HG03575 (cell line): ENCODE results near the gene CBX8.
"Not testable (repeated sequence)": the region's sequence is repeated elsewhere in the genome, so short reads cannot be mapped to it uniquely, and the experiment has no call there.

Source experiments
- ATAC-seq: cut with Tn5 transposase; IDR thresholded peaks from one replicate; pipeline ENCODE4 v1.9.1; 2021; ENCODE audit not compliant: unreplicated experiment, insufficient number of reproducible peaks, low FRiP score; ENCODE audit errors: extremely low read depth

Gene CBX8

GRCh38 chr17:79785017-79785899 is 11.6 kb downstream of the CBX8 start:
- no peak for ATAC-seq

GRCh38 chr17:79784353-79785016 is 12.4 kb downstream of the CBX8 start:
- no peak for ATAC-seq

DNA sequence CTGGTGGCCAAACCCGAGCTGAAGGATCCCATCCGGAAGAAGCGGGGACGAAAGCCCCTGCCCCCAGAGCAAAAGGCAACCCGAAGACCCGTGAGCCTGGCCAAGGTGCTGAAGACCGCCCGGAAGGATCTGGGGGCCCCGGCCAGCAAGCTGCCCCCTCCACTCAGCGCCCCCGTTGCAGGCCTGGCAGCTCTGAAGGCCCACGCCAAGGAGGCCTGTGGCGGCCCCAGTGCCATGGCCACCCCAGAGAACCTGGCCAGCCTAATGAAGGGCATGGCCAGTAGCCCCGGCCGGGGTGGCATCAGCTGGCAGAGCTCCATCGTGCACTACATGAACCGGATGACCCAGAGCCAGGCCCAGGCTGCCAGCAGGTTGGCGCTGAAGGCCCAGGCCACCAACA is 13.0 kb downstream of the CBX8 start:
- ATAC-seq = no peak

GRCh38 chr17:79781736-79782575 is 14.9 kb downstream of the CBX8 start:
- ATAC-seq = no peak

DNA sequence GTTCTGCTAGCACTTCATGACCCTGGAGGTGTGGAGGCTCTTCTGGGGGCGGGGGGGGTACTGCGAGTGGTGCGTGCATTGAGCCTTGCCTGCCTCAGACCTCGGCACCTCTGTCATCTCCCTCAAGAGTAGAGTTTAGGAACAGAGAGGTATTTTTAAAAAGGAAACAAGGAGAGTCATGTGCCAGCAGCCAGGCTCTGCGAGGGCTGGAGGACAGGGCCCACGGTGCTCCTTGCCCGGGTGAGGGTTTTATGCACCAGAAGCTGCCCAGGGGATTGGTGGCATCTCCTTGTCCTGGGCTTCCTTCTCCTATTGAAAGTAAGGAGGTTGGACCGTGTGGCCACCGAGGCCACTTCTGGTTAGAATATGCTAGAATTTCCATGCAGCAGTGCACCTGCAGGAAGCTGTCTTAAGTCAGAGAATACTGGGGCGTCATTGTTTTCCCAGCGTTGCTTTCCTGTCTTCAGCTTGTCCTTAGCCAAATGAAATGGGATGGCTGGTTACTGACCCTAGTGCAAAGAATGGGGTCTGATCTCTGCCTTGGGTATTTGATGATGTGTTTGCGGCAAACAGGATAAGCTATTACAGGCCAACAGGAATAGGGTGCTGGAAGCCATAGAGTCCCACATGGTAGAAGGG is 15.7 kb downstream of the CBX8 start:
- ATAC-seq = no peak

DNA sequence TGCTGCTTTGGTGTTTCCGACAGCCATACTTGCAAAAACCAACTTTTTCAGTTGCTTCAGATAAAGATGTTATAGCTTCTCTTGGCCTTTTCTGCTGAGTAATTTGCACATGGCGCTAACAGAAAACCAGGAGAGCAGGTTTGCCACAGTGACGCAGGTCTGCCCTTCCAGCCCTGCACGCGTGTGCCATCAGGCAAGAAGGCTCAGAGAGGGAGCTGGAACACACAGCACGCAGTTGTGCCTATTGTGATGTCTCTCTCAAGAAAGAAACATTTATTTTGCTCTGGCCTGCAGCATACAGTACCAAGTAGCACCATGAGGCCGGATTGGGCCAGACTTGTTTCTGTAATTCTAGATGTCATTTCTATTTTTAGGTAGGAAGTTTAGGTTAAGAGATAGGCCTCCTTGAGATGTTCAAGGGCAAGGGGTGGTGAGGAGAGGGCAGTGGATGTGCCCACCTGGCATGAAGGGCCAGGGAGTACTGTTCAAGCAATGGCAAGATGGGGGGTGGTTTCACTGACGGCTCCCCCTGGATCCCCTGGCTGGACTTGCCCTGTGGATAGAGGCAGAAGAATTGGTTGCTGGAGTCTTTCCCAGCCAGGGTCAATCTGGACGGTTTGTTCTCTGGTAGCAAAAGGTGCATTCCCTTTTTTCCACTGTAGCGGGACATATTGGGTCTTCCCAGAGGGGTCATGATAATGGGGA is 17.1 kb downstream of the CBX8 start:
- no peak for ATAC-seq

- ATAC-seq = no peak
Measured at GRCh38 chr17:79779084-79779529, 17.8 kb downstream of the CBX8 start.

DNA sequence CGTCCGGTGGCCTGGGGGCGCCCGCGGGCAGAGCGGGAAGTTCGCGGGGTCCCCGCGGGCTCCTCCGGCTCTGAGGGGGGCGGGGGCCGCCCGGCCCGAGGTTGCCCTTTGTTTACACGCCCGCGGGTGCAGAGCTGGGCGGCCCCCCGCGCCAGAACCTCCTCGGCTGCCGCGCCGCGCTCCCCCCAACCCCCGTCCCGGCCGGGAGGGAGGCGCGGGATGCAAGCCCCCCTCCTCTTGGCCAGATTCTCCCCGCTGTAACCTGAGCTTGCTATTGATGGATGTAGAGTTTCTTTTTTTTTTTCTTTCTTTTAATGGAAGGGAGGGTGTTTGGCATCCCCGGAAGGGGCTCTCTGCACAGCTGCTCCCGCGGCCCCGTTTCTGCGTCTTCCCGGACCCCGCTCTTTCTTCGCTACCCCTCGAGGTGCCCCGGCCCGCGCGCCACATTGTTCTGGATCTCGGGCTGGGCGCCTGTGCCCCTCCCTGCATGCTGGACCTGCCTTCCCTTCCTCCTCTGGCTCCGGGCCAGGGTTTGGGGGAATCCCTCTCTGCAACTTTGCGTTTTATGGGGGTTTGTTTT is 18.3 kb downstream of the CBX8 start:
- ATAC-seq = no peak

DNA sequence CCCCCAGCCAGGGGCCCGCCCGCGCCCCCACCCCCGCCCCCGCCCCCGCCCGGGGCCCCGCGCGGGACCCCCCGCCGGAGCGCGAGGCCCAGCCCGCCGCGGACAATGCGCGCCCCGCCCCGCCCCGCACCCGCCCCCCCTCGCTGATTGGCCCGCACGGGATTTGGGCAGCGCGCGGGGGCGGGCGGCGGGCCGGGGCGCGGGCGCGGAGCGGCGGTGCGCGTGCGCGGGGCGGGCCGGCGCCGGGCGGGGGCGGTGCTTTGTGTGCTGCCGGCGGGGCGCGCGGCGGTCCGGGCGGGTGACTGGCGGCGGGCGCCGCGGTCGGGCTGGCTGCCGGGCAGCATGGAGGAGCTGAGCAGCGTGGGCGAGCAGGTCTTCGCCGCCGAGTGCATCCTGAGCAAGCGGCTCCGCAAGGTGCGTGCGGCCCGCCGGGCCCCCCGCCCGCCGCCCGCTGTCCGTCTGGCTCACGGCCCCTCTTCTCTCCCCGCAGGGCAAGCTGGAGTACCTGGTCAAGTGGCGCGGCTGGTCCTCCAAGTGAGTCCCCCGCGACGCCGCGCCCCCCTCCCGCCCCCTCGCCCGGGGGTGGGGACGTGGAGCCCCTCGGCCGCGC is 18.9 kb downstream of the CBX8 start, which contains the start of gene CBX2:
Gene CBX2 (plus strand): TSS at position 255 of the 610 bp plus-strand sequence. CDS start 88 bp downstream, at position 343.
- ATAC-seq = no peak

DNA sequence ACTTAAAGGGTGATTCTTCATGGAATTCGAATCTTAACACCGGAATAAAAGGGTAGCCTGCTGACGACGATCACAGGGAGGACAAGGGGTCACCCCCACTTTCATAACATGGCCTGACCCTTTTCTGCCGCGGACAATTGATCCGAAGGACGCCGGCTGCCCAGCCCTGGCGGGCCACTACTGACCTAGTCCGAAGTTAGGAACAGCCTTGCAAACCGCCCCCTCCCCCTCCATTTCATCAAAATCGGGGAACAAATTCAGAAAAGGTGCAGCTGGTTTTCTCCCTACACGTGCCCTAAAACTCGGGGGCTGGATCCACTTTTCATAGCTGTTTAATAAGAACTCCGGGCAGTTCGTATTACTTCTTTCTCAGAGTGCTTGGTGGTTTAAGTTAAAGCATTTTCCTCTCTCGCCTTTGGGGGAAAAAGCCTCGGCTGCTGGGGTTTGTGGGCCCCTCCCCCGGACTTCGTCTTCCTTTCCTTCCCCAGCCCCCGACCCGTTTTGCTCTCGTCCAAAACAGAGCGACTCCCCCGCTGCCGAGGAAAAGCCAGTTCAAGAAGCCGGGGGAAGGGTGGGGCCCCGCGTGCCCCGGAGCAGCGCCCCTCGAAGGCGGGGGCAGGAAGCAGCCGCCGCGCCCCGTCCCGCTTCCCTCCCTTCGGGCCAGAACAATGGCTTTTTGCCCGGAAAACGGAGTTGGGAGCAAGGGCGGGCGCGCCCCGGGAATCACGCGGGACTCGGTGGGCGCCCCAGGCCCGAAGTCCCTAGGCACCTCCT is 19.6 kb downstream of the CBX8 start:
- ATAC-seq = no peak

DNA sequence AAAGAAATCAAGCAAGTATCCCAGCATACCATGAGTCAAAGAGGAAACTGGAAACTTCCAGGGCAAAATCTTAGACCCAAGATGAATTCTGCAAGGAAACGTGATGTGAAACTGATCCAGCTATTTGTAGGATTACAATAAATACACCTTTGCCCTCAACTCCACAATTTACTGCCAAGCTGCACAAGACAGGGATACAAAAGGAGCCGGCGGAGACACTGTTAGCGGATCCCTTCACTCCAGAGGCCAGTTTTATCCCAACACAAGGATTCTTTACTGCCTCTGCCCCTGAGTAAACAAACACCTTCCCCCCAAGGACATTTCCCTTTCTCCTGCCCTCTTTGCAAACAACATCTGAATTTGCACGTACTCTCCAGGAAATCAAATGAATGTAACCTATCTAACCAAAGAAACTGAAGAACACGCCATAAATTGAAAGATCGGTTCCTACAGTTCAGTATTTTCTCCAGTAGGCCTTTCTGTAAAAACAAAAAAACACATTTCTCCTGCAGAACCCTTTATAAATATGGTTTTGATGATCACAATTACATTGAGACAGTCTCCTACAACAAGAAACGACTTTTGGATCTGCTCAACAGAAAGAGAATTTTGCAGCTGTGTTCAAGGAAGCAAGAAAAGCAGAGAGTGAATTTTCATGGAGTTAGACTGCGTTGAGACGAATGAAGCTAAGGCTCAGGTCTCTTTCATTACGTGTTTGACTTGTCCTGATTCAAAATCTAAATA is 20.3 kb downstream of the CBX8 start:
- ATAC-seq = no peak

DNA sequence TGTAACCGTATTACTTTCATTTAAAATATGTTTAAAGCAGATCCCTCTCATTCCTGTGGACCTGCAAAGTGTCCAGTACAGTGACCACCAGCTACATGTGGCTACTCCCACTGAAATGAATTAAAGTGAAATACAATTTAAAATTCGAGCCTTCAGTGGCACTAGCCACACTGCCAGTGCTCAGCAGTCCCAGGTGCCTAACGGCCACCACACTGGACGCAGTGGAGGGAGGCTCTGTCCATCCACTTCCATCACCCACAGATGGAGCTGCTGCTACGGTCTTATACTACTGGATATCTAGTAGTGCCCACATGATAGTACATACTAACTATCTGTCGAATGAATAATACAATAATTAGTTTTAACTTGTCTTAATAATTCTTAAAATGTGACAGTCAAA is 21.2 kb downstream of the CBX8 start:
- no peak for ATAC-seq

DNA sequence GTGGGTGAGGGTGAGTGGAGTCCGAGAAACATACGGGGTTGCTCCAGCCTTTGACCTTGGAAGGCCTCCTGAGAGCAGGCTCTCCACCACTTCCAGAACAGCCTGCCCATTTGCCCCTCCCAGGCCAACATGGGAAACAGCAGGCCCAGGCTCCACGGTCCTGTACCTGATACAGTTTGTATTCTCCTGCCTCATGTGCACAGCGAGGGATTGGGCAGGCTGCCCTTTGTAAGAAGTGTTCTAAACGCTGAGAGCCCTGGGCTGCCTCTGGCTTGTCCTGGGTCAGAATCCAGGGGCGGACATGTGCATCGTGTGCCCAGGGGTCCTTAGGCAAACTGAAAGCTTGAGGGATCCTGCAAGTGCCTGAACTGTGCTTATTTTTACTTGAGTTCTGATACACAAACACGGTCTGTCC is 22.3 kb downstream of the CBX8 start:
- ATAC-seq = no peak

GRCh38 chr17:79772726-79773125 is 24.2 kb downstream of the CBX8 start:
- ATAC-seq = not testable (repeated sequence)

GRCh38 chr17:79771276-79771675 is 25.6 kb downstream of the CBX8 start:
- ATAC-seq = no peak
